MV-4-11 (cell line): Measurements from ENCODE around the gene CARNS1.

ENCODE experiments used
- DNase-seq: peaks from one replicate; lab custom pipeline; 2025; lab: John Stamatoyannopoulos, UW

The CARNS1 gene

DNA sequence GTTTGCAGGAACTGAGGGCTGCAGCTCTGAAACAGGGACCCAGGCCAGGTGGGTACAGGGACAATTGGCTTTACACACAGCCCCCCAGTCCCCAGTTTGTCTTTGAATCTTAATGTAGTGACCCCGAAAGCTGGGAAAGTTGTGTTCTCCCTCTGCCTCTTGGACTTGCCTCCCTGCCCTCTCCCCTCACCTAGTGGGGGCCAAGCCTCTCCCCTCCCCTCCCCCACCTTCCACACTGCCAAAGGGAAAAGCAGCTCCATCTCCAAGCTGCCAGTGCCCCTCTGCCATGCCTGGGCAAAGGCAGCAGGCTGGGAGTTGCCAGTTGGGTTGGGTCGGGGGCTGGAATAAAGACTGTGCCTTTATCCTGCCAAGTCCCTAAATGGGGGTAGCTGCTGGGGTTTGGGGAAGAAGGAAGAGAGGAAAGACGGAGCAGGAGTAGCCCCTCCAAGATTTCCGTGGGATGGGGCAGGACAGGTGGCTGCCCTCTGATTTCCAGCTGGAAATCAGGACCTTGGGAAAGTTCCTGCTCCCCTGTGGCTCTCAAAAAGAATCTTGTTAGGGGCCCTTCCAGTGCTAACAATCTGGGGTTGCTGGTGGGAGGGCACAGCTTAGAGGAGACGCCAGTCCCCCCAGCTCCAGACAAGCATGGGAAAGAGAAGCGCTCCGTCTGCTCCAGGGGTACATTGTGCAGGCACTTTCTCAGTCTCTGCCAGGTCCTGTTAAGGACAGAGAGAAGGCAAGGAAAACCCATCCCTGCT is 39.2 kb upstream of the CARNS1 start:
- no peak for DNase-seq

- no peak for DNase-seq
Observed at GRCh38 chr11:67376873-67377808, 38.3 kb upstream of the CARNS1 start.

GRCh38 chr11:67378544-67378943 is 36.9 kb upstream of the CARNS1 start:
- no peak for DNase-seq

- DNase-seq: no peak
Observed at GRCh38 chr11:67379061-67380058, 36.1 kb upstream of the CARNS1 start.

DNA sequence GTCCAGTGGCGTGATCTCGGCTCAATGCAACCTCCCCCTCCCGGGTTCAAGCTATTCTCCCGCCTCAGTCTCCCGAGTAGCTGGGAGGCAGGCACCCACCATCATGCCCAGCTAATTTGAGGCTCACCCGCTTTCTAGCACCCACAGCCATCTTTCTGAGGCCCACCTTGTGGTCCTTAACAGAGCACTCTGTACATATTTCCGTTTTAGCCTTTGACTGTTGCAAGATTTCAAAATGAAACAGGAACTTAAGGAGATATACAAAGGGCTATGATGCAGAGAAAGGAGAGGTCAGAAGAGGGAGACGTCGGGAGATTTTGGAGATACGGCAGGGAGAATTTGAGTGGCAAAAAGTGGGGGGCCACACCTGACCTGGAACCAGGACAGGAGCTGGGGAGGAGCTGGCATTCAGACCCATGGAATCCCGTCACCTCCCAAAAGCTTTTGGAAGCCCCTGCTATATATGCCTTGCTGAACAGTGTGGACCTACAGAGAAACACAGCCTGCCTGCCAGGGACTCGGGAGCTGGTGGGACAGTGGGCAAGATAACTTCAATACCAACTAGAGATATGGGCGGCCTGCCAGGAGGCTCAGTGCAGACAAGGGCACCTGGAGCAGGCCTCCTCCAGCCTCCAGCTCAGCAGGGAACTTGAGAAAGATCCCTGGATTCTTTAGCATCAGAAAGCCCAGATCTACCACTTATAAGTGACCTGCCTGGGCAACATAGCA is 34.1 kb upstream of the CARNS1 start:
- peak; percentile 89 for DNase-seq

DNA sequence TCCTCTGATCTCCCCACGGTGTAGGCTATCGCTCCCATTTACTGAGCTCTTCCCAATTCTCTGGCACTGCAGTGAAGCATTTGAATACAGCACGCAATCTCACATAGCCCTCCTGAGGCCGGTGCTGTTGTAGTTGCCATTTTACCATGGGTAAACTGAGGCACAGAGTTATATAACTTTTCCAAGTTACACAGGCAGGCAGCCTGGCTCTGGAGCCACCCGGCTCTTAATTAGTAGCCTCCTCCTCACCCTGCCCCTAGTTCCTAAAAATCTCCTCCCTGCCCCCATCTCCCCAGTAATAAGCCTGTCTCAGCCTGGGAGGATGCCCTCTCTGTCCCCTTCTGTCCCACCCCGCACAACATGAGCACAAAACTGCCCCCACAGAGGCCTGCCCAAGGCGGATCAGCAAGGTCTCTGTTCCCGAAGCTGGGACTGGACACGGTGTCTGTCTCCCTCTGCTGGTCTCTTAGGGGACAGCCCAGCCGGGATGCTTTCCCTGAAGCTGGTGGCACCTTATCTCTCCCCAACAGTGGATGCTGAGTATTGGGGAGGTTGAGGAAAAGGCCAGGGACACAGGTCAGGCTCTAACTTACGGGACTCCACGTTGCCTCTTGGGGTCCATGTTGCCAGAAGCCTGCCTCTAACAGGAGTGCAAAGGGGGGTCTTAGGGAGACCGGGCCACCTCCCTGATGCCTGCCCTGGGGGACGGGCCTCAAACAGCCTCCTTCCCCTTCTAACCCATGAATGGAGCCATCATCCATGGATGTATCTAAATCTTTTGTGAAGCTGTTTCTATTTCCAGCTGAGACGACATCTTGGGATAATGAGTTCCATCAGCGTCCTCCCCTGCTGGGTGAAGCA is 33.0 kb upstream of the CARNS1 start:
- peak; percentile 72 for DNase-seq

GRCh38 chr11:67384851-67385366 is 30.6 kb upstream of the CARNS1 start:
- DNase-seq: no peak

DNA sequence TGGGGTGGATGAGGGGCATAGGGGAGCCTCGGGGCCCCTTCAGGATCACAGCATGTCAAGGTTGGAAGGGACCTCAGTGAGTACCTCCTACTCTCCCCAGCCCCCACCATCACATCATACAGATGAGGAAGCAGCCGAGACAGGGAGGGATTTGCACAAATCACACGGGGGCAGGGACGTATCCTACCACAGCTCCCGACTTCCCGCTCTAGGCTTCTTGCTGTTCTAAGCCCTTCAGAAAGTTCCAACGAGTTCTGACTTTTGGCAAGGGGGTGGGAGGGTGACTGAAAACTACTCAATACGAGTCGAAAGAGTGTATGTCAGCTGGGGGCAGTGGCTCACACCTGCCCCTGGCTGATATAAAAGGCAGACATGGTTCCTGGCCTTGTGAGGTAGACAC is 28.4 kb upstream of the CARNS1 start:
- DNase-seq: no peak

DNA sequence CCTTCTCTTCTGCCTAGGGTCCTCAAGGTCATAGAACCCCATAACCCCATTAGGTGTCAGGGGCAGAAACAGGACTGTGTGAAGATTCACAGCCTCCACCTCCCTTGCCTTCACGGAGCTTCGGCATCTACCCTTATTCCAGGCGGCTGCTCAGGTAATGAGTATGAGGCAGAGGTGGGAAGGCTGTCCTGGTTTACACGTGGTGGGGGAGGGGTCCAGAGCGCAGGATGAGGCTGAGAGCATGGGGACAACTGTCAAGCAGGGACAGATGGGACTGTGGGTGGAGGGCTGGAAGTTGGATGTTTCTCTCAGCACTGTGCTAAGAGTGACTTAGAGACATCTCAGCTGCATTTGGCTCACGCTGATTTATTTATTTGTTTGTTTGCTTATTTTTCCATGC is 28.0 kb upstream of the CARNS1 start:
- DNase-seq: no peak

DNA sequence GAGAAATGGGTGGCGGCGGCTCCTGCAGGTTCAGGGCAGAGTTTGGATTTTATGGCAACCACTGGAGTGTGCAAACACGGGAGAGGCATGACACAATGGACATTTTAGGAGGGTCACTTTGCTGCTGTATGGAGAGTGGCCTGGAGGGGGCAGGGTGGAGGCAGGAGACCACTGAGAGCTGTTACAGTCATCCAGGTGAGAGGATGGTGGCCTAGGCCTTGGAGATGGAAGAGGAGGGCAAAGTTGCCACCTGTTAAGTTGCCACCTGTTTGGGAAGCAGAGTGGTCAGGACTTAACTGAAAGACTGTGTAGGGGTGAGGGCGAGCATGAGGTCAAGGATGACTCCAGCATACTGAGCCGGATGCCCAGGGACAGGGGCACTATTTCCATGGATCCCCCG is 26.0 kb upstream of the CARNS1 start:
- DNase-seq: no peak

- DNase-seq: no peak
Observed at GRCh38 chr11:67390947-67391303, 24.6 kb upstream of the CARNS1 start.

DNA sequence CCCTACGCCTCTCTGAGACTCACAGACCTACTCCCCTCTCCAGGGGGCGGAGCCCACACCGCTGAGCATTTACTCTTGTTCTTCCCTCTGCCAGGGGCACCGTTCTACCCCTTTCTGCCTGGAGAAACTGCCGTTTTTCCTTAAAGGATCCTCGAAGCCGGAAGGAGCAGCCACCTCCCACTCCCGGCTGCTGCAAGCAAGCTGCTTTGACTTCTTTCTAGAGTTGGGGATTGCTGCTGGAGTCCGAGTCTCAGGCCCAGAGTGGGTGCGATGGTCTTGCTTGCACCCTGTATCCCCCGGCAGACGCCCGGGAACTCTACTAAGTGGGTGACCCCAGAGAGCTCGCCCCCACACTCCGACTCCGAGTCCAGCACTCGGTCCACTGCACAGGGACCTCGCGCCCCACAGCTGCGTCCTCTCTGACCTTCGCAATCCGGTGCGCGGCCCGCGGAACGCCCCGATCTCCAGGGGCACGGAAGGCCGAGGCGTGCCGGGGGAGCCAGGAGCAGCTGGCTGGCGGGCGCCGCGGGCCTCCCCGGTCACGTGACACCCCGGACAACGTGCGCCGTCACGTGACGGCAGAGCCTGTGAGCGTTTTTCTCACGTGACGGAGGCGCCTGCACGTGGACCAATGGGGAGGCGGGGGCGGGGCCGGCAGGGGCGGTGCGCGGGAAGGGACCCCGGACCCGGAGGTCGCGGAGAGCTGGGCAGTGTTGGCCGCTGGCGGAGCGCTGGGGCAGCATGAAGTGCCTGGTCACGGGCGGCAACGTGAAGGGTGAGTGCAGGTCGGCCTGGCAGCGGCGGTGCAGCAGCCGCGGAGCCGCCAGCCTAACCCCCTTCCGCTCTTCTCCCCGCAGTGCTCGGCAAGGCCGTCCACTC is 23.9 kb upstream of the CARNS1 start, which contains the start of gene RAD9A:
Gene RAD9A (plus strand): TSS at position 683 of the 879 bp plus-strand sequence. CDS start 59 bp downstream, at position 742.
- DNase-seq: peak; percentile 91

GRCh38 chr11:67392183-67392715 is 23.2 kb upstream of the CARNS1 start:
- no peak for DNase-seq

GRCh38 chr11:67393437-67393836 is 22.0 kb upstream of the CARNS1 start:
- DNase-seq: no peak

GRCh38 chr11:67393990-67394389 is 21.5 kb upstream of the CARNS1 start:
- DNase-seq: no peak

DNA sequence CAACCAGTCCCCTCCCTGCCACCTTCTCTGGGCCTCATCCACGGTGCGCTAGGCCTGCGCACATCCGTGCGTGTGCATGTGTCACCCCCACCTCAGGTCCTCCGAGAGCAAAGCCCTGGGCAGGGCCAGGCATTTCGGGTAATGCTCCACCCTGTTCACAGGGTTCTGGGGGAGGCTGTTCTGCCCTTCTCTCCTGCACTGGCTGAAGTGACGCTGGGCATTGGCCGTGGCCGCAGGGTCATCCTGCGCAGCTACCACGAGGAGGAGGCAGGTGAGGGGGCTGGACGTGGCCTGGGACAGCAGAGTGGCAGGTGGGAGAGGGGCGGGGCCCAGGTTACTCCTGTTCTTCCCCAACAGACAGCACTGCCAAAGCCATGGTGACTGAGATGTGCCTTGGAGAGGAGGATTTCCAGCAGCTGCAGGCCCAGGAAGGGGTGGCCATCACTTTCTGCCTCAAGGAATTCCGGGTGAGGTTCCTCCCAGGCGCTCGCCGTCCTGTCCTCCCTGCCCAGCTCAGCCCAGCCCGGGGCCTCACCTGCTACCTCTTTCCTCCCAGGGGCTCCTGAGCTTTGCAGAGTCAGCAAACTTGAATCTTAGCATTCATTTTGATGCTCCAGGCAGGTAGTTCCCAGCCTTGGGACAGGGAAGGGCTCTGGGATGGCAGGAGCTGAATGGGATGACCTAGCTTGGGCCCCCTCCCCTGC is 19.8 kb upstream of the CARNS1 start:
- no peak for DNase-seq

DNA sequence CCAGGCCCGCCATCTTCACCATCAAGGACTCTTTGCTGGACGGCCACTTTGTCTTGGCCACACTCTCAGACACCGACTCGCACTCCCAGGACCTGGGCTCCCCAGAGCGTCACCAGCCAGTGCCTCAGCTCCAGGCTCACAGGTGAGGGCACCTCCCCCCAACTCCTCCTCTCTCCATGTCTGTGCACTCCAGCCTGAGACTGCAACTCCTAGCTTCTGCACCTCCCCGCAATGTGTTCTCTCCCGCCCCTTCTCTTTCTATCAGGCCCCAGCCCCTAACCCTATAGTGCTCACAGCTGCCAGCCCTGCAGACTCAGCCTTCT is 19.3 kb upstream of the CARNS1 start:
- no peak for DNase-seq
